ENCODE results near the gene YWHAE.
"Not testable (repeated sequence)": the region's sequence is repeated elsewhere in the genome, so short reads cannot be mapped to it uniquely, and the experiment has no call there.

The YWHAE gene

DNA sequence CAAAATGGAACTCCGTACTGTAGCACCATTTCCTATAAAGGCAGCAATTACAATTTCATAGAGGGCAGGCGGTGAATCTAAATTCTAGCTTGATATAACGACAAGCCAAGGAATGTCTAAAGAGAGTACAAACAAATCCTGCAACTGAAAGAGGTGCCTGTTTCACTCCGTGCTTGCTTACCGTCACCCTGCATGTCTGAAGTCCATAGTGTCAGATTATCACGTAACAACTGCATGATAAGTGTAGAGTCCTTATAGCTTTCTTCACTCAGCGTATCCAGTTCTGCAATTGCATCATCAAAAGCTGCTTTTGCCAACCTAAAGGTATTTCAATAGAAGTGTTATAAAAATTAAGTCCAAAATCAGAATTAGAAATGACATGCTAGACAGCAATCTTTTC lies 46.0 kb downstream of the YWHAE start:
- ChIA-PET CTCF (no interaction called here), POLR2A (no interaction called here)
- TF ChIP-seq ZNF384 (IDR thresholded peaks at IDR 0.05), result no peak
- DNase-seq (ENCODE audit: extremely low spot score), result no peak

DNA sequence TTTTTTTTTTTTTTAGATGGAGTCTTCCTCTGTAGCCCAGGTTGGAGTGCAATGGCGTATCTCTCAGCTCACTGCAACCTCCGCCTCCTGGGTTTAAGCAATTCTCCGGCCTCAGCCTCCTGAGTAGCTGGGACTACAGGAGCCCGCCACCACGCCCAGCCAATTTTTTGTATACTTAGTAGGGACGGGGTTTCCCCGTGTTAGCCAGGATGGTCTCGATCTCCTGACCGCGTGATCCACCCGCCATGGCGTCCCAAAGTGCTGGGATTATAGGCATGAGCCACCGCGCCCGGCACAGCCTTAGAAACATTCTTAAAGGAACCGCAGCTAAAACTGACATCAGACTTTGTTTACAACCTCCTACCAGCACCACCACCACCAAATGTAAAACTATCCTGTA lies 47.5 kb downstream of the YWHAE start:
- POLR2A ChIA-PET; DNase-seq (ENCODE audit: extremely low spot score): not testable (repeated sequence)
- CTCF ChIA-PET, result interaction anchor here (0.7 kb wide), 1 partner anchor 13 kb away, joined by 3 read pairs; no protein-coding TSS in a partner anchor

DNA sequence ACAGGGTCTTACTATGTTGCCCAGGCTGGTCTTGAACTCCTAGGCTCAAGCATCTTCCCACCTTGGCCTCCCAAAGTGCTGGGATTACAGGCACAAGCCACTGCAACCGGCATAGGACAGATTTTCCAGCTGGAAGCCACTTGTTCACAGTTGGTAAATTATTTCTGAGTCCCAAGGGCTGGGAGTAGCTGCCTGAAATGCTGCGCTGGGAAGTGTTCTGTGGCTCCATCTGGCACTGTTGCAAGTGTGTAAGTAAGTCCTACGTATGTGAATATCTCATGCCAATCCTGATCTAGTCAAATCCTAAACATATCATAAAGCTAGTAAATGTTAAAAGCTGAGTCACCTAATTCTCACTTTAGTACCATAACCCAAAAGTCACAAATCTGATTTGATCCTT lies 48.1 kb downstream of the YWHAE start:
- no peak for DNase-seq (ENCODE audit: extremely low spot score)
- ChIA-PET CTCF (interaction anchor here (1.0 kb wide), 1 partner anchor 13 kb away, joined by 6 read pairs; no protein-coding TSS in a partner anchor), POLR2A (no interaction called here)
- TF ChIP-seq LEF1 (IDR thresholded peaks at IDR 0.05; ENCODE audit: borderline replicate concordance), result no peak
- TF ChIP-seq, protein P1, sequence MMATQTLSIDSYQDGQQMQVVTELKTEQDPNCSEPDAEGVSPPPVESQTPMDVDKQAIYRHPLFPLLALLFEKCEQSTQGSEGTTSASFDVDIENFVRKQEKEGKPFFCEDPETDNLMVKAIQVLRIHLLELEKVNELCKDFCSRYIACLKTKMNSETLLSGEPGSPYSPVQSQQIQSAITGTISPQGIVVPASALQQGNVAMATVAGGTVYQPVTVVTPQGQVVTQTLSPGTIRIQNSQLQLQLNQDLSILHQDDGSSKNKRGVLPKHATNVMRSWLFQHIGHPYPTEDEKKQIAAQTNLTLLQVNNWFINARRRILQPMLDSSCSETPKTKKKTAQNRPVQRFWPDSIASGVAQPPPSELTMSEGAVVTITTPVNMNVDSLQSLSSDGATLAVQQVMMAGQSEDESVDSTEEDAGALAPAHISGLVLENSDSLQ (IDR thresholded peaks at IDR 0.05), result no peak
- no peak for TF ChIP-seq L3MBTL2 (conservative IDR thresholded peaks at IDR 0.05)
- no peak for TF ChIP-seq SUZ12 (IDR thresholded peaks at IDR 0.05)
- no peak for TF ChIP-seq ELF4 (IDR thresholded peaks at IDR 0.05)

DNA sequence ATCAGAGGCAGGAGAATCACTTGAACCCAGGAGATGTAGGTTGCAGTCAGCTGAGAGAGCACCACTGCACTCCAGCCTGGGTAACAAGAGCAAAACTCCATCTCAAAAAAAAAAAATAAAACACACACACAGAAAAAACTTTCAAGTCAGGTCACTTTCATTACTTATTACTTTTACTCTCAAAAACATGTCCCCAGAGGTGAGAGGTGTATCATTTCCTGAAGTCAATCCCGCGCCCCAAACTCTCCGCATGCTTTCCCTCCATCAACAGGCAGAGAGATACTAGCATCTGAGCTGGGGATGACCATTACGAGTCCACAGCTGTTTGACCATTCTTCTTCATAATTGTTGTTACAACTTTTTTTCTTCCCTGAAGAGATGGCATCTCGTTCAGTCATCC lies 48.7 kb downstream of the YWHAE start:
- TF ChIP-seq SP1 (IDR thresholded peaks at IDR 0.05) (no peak), NFRKB (IDR thresholded peaks at IDR 0.05) (no peak), SUZ12 (IDR thresholded peaks at IDR 0.05) (no peak), FOXK2 (IDR thresholded peaks at IDR 0.05) (no peak), ZNF384 (IDR thresholded peaks at IDR 0.05) (no peak), BHLHE40 (IDR thresholded peaks at IDR 0.05; ENCODE audit: borderline replicate concordance) (no peak), CTBP1 (IDR thresholded peaks at IDR 0.05; ENCODE audit: borderline replicate concordance) (no peak), FOXA1 (IDR thresholded peaks at IDR 0.05) (no peak), FOXM1 (IDR thresholded peaks at IDR 0.05; ENCODE audit: borderline replicate concordance) (no peak), ARNT (IDR thresholded peaks at IDR 0.05) (no peak), ELF4 (IDR thresholded peaks at IDR 0.05) (no peak), HDGF (IDR thresholded peaks at IDR 0.05; ENCODE audit: borderline replicate concordance) (no peak), L3MBTL2 (conservative IDR thresholded peaks at IDR 0.05) (no peak), LEF1 (IDR thresholded peaks at IDR 0.05; ENCODE audit: borderline replicate concordance) (no peak), TARDBP (IDR thresholded peaks at IDR 0.05) (no peak)
- TF ChIP-seq, protein P1 (IDR thresholded peaks at IDR 0.05), result no peak

DNA sequence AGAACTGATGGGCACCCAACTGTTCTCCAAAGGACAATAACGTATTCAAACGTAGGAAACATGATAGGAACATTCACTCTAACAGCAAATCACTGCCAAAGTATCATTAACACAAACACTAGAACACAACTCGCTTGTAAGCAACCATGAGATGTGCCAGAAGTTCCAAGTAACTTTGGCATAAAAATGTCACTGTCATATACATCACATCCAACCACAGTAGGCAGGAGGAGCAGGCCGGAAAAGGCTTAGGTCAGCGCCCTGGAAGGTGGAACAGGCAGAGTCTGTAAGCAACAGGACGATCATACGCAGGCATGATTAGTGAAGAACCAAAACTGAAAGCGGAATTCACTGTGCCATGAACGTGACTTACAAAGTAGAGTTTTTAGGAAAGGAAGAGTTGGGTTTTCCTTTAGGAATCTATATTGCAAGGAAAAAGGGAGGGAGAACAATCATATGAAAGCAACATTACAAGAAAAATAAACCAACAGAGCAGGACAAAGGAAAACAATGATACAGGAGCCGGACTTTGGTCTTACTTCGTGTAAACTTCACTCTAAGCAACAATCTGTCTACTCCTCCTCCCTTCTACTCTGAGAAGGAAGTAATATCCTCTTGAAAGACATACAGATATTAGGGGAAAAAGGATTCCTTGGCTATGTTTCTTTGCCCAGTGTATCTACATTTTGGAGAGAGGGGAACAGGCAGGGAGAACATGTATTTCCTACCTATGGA lies 52.3 kb downstream of the YWHAE start:
- ChIA-PET POLR2A (no interaction called here), CTCF (no interaction called here)
- no peak for TF ChIP-seq FOXA1 (IDR thresholded peaks at IDR 0.05)
- no peak for DNase-seq (ENCODE audit: extremely low spot score)

More for the DNA sequence above, 48.7 kb downstream of the YWHAE start:
- no peak for DNase-seq (ENCODE audit: extremely low spot score)
- POLR2A ChIA-PET, result no interaction called here
- CTCF ChIA-PET, result interaction anchor here (1.0 kb wide), 1 partner anchor 14 kb away, joined by 6 read pairs; no protein-coding TSS in a partner anchor

DNA sequence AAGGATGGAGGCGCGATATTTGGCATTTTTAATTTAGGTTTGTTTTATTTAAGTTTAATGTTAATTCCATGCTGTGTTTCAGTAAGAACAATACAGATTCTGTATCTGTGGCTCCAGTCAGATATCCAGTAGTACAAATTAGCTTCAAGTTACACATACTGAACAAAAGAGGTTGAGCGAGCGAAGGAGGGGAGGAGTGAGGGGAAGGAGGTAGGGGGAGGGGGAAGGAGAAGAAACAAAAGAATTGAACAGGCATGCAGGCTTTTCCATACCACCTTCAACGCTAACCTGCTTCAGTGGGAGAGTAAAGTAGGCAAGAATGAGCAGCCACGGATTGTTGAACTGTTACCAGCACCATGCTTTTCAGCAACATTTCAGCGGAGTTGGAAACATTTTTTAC lies 55.5 kb downstream of the YWHAE start:
- POLR2A ChIA-PET, result no interaction called here
- no peak for DNase-seq (ENCODE audit: extremely low spot score)
- CTCF ChIA-PET, result no interaction called here
- TF ChIP-seq LEF1 (IDR thresholded peaks at IDR 0.05; ENCODE audit: borderline replicate concordance), result no peak
- TF ChIP-seq SP1 (IDR thresholded peaks at IDR 0.05), result no peak
- no peak for TF ChIP-seq NFRKB (IDR thresholded peaks at IDR 0.05)
- no peak for TF ChIP-seq ZNF384 (IDR thresholded peaks at IDR 0.05)
- no peak for TF ChIP-seq L3MBTL2 (conservative IDR thresholded peaks at IDR 0.05)
- TF ChIP-seq BHLHE40 (IDR thresholded peaks at IDR 0.05; ENCODE audit: borderline replicate concordance), result no peak
- TF ChIP-seq, protein P1 (IDR thresholded peaks at IDR 0.05), result no peak
- TF ChIP-seq FOXA1 (IDR thresholded peaks at IDR 0.05), result no peak
- no peak for TF ChIP-seq CTBP1 (IDR thresholded peaks at IDR 0.05; ENCODE audit: borderline replicate concordance)
- TF ChIP-seq FOXM1 (IDR thresholded peaks at IDR 0.05; ENCODE audit: borderline replicate concordance), result no peak
- TF ChIP-seq HDGF (IDR thresholded peaks at IDR 0.05; ENCODE audit: borderline replicate concordance), result no peak
- no peak for TF ChIP-seq ELF4 (IDR thresholded peaks at IDR 0.05)

DNA sequence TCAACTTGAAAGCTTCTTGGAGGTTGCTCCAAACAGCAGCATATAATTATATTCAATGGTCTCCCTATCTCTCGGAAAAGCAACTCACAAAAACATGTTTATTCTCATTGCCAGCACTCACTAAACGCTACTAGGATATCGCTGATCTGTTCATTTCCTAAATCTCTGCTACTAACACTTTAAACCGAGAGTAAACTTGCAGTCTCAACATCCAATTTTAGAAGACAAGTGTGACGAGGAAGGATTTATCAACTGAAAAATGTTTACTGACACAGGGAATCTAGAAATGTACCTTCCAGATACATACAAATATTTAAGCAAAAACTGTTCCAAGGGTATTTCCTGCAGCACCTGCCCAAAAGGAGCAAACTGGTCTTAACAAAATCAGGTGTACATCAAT lies 56.5 kb downstream of the YWHAE start:
- no peak for DNase-seq (ENCODE audit: extremely low spot score)
- CTCF ChIA-PET, result no interaction called here
- POLR2A ChIA-PET, result no interaction called here
- TF ChIP-seq FOXM1 (IDR thresholded peaks at IDR 0.05; ENCODE audit: borderline replicate concordance) (no peak), FOXA1 (IDR thresholded peaks at IDR 0.05) (no peak)

Data from HEK293T (cell line).